Calu3 (cell line): ENCODE results near the gene ADARB1. TPM values are rescaled to one million over a fixed set of nuclear protein-coding genes. Genes with fewer than 3 reads are reported as not detected.
"Not testable (repeated sequence)": the region's sequence is repeated elsewhere in the genome, so short reads cannot be mapped to it uniquely, and the experiment has no call there.

Experiments used
- BruUV-seq: library from RNA; stranded (reverse); fragments of 400-500 nt; replicated peaks from 2 replicates; lab custom pipeline; 2021; lab: Mats Ljungman, UMichigan
- CTCF ChIA-PET: fragments of 300-600 bp; sonication (Branson Sonifier 250); formaldehyde crosslinking; loops from one replicate; lab custom pipeline; 2022; ENCODE audit warnings: antibody characterized with exemption; lab: Charles Lee
- DNase-seq: peaks from one replicate; pipeline ENCODE4 v3.0.0; 2022
- H3K27ac Mint-ChIP-seq: one replicate; pipeline ENCODE4 v1.8.0; 2022; ENCODE audit warnings: mixed read lengths; ENCODE audit not compliant: unreplicated experiment
- H3K27me3 Mint-ChIP-seq: one replicate; pipeline ENCODE4 v1.8.0; 2022; ENCODE audit warnings: mixed read lengths; ENCODE audit not compliant: unreplicated experiment
- H3K36me3 Mint-ChIP-seq: one replicate; pipeline ENCODE4 v1.8.0; 2022; ENCODE audit warnings: mild to moderate bottlenecking, moderate library complexity, mixed read lengths; ENCODE audit not compliant: insufficient read depth, unreplicated experiment
- H3K4me1 Mint-ChIP-seq: one replicate; pipeline ENCODE4 v1.8.0; 2022; ENCODE audit warnings: mild to moderate bottlenecking, low read depth, mixed read lengths; ENCODE audit not compliant: unreplicated experiment
- H3K4me3 Mint-ChIP-seq: one replicate; pipeline ENCODE4 v1.8.0; 2022; ENCODE audit warnings: mild to moderate bottlenecking, low read depth, moderate library complexity, mixed read lengths; ENCODE audit not compliant: unreplicated experiment
- H3K9me3 Mint-ChIP-seq: one replicate; pipeline ENCODE4 v1.8.0; 2022; ENCODE audit warnings: low read depth, mixed read lengths; ENCODE audit not compliant: unreplicated experiment
- CTCF ChIP-seq: fragments of 200-600 bp; IDR thresholded peaks from one replicate; pipeline ENCODE4 v1.8.0; 2022; ENCODE audit warnings: antibody characterized with exemption; ENCODE audit not compliant: unreplicated experiment
- intact Hi-C: fragments of 100-400 bp; cut with micrococcal nuclease; formaldehyde crosslinking; loops from one replicate; pipeline ENCODE4 v1.10.0; 2022; ENCODE audit not compliant: unreplicated experiment
- total RNA-seq: library from RNA; stranded (reverse); gene quantifications from 2 replicates; pipeline ENCODE4 v1.2.3, GENCODE V29; 2022

ADARB1 gene
- total RNA-seq, 1 experiment from 2014 or later = 2.8 TPM

DNA sequence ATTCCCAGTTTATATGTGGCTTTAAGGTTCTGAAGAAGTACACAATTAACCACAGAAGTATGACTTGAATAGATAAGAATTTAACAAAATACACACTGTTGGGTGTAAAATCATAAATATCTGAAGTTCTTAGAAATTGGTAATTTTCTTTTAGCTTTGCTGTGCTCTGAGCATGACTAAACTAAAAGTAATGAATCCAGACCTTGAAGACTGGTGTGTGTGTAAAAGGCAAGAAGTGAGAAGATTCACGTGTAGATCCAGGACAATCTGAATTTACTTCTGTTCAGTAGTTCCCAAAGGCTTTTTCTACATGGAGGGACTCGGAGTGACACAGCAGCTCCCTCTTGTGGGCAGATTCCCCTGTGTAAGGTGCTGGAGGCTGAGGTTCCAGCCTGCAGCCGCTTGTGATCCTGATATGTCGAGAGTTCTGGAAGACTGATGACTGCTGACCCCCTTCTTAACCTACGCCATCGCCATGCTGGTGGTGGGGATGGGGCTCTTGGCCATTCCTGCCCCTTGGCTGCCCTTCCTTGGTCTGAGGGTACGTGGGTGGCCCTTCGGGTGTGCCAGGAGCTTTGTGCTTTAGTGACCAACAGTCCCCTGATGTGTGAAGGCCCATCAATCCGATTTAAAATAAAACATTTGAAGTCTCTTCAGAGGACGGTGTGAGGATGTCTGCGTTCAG lies 62.7 kb downstream of the ADARB1 start:
- H3K9me3 Mint-ChIP-seq = no peaks in the 10 kb centered on the region
- CTCF ChIA-PET = interaction anchor here (0.7 to 1.6 kb wide), 17 partner anchors 9 to 681 kb away, joined by 3 to 8 read pairs (median 4); no protein-coding TSS in a partner anchor
- no peaks in the 10 kb centered on the region for H3K36me3 Mint-ChIP-seq
- TF ChIP-seq CTCF = peak; percentile 42
- no peaks in the 10 kb centered on the region for H3K27me3 Mint-ChIP-seq
- no peaks in the 10 kb centered on the region for H3K4me1 Mint-ChIP-seq
- H3K27ac Mint-ChIP-seq = no peak overlapping the region
- BruUV-seq = no TSS peak
- peak; percentile 81 for DNase-seq
- intact Hi-C loops = no loop called here
- H3K4me3 Mint-ChIP-seq = no peak overlapping the region

GRCh38 chr21:45137612-45137937 lies 63.2 kb downstream of the ADARB1 start:
- Mint-ChIP-seq H3K4me3 (no peak overlapping the region), H3K27ac (no peak overlapping the region), H3K36me3 (no peaks in the 10 kb centered on the region), H3K4me1 (no peaks in the 10 kb centered on the region), H3K9me3 (no peaks in the 10 kb centered on the region), H3K27me3 (peaks cover 1% of the 10 kb centered on the region)
- CTCF ChIA-PET = interaction anchor here (0.8 to 1.6 kb wide), 11 partner anchors 9 to 681 kb away, joined by 3 to 8 read pairs (median 4); no protein-coding TSS in a partner anchor
- intact Hi-C loops = no loop called here
- no peak for TF ChIP-seq CTCF
- no TSS peak for BruUV-seq
- DNase-seq = no peak

- Mint-ChIP-seq H3K27me3 (peaks cover 9% of the 10 kb centered on the region), H3K9me3 (no peaks in the 10 kb centered on the region), H3K4me1 (no peaks in the 10 kb centered on the region), H3K36me3 (no peaks in the 10 kb centered on the region), H3K4me3 (no peak overlapping the region), H3K27ac (no peak overlapping the region)
- peak; percentile 66 for TF ChIP-seq CTCF
- CTCF ChIA-PET = interaction anchor here (0.7 to 1.5 kb wide), 8 partner anchors 8 to 522 kb away, joined by 3 to 8 read pairs (median 4); no protein-coding TSS in a partner anchor
- DNase-seq = peak; percentile 63
- no TSS peak for BruUV-seq
- intact Hi-C loops = no loop called here
Observed at GRCh38 chr21:45138199-45139002, 64.0 kb downstream of the ADARB1 start.

GRCh38 chr21:45139003-45139360 lies 64.6 kb downstream of the ADARB1 start:
- H3K27me3 Mint-ChIP-seq = peaks cover 15% of the 10 kb centered on the region
- H3K4me1 Mint-ChIP-seq, H3K9me3 Mint-ChIP-seq, H3K4me3 Mint-ChIP-seq, intact Hi-C loops, DNase-seq, BruUV-seq, H3K27ac Mint-ChIP-seq, H3K36me3 Mint-ChIP-seq: not testable (repeated sequence)
- CTCF ChIA-PET = interaction anchor here (0.7 to 1.5 kb wide), 5 partner anchors 9 to 189 kb away, joined by 3 to 9 read pairs (median 5); no protein-coding TSS in a partner anchor
